ENCODE data around the gene SFRP5. TPM values are rescaled to one million over a fixed set of nuclear protein-coding genes. Genes with fewer than 3 reads are reported as not detected.

SFRP5 gene
- total RNA-seq, 1 donor from 2014 or later: 8.7 TPM

- peaks cover 23% of the 10 kb centered on the region for H3K4me1 ChIP-seq
- H3K27ac ChIP-seq (replicated peaks): no peak overlapping the region
- TF ChIP-seq CTCF (IDR thresholded peaks at IDR 0.05; ENCODE audit: borderline replicate concordance): no peak
- H3K36me3 ChIP-seq: no peaks in the 10 kb centered on the region
- H3K4me3 ChIP-seq: no peak overlapping the region
- no peak for DNase-seq
- H3K9me3 ChIP-seq (replicated peaks): no peaks in the 10 kb centered on the region
- peaks cover 42% of the 10 kb centered on the region for H3K27me3 ChIP-seq (ENCODE audit: low read depth)
- intact Hi-C loops (cut with micrococcal nuclease): no loop called here
Observed at GRCh38 chr10:97766996-97767924, 4.5 kb downstream of the SFRP5 start.

GRCh38 chr10:97766106-97766810 lies 5.5 kb downstream of the SFRP5 start:
- Histone ChIP-seq H3K4me3 (no peak overlapping the region), H3K4me1 (peaks cover 17% of the 10 kb centered on the region), H3K36me3 (peaks cover 3% of the 10 kb centered on the region), H3K9me3 (replicated peaks) (no peaks in the 10 kb centered on the region), H3K27ac (replicated peaks) (no peak overlapping the region), H3K27me3 (ENCODE audit: low read depth) (peaks cover 32% of the 10 kb centered on the region)
- intact Hi-C loops (cut with micrococcal nuclease): no loop called here
- DNase-seq: no peak
- TF ChIP-seq CTCF (IDR thresholded peaks at IDR 0.05; ENCODE audit: borderline replicate concordance): no peak

- H3K27me3 ChIP-seq (ENCODE audit: low read depth): peaks cover 22% of the 10 kb centered on the region
- no peak for TF ChIP-seq CTCF (IDR thresholded peaks at IDR 0.05; ENCODE audit: borderline replicate concordance)
- no peak overlapping the region for H3K27ac ChIP-seq (replicated peaks)
- no peaks in the 10 kb centered on the region for H3K9me3 ChIP-seq (replicated peaks)
- no peak for DNase-seq
- intact Hi-C loops (cut with micrococcal nuclease): no loop called here
- H3K4me3 ChIP-seq: no peak overlapping the region
- peaks cover 13% of the 10 kb centered on the region for H3K4me1 ChIP-seq
- peaks cover 14% of the 10 kb centered on the region for H3K36me3 ChIP-seq
Observed at GRCh38 chr10:97765201-97765600, 6.6 kb downstream of the SFRP5 start.

GRCh38 chr10:97764519-97764931 lies 7.3 kb downstream of the SFRP5 start:
- no peak for TF ChIP-seq CTCF (IDR thresholded peaks at IDR 0.05; ENCODE audit: borderline replicate concordance)
- H3K36me3 ChIP-seq: peaks cover 20% of the 10 kb centered on the region
- H3K4me3 ChIP-seq: no peak overlapping the region
- DNase-seq: no peak
- intact Hi-C loops (cut with micrococcal nuclease): no loop called here
- H3K4me1 ChIP-seq: peaks cover 13% of the 10 kb centered on the region
- H3K9me3 ChIP-seq (replicated peaks): no peaks in the 10 kb centered on the region
- H3K27ac ChIP-seq (replicated peaks): no peak overlapping the region
- peaks cover 15% of the 10 kb centered on the region for H3K27me3 ChIP-seq (ENCODE audit: low read depth)

- Histone ChIP-seq H3K4me3 (no peak overlapping the region), H3K27ac (replicated peaks) (no peak overlapping the region), H3K27me3 (ENCODE audit: low read depth) (peaks cover 9% of the 10 kb centered on the region), H3K4me1 (peaks cover 13% of the 10 kb centered on the region), H3K9me3 (replicated peaks) (no peaks in the 10 kb centered on the region), H3K36me3 (peaks cover 25% of the 10 kb centered on the region)
- TF ChIP-seq CTCF (IDR thresholded peaks at IDR 0.05; ENCODE audit: borderline replicate concordance): no peak
- no peak for DNase-seq
- intact Hi-C loops (cut with micrococcal nuclease): no loop called here
Observed at GRCh38 chr10:97763947-97764346, 7.9 kb downstream of the SFRP5 start.
